ENCODE data around the gene CARD11. TPM values are rescaled to one million over a fixed set of nuclear protein-coding genes. Genes with fewer than 3 reads are reported as not detected.

The CARD11 gene
- polyA plus RNA-seq, 1 experiment = 1.2 TPM

DNA sequence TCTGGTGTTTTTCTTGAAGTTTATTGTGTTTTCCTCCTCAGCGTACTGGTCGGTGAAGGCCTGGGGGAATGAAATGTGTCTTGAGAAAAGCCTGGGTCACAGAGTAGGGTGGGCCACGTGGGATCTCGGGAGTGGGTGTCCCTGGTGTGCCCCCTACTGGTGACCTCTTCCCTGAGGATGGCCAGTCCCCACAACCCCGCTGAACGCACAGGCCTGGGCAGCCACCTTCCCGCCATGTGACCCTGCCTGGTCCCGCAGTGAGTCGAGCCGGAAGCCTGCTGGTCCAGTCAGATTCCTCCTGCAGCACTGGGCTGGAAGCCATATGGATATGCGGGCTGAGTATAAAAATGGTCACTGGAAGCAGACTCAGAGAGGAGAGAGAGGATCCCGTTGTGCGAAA is 146.6 kb downstream of the CARD11 start:
- H3K9me3 ChIP-seq (ENCODE audit: control insufficient read depth, insufficient read depth, low read length) = peaks cover 7% of the 10 kb centered on the region
- H3K27ac ChIP-seq (ENCODE audit: low read depth, low read length) = no peak overlapping the region
- no peak overlapping the region for H3K4me3 ChIP-seq (ENCODE audit: low read depth, low read length)
- CTCF ChIA-PET = no interaction called here
- POLR2A ChIA-PET = no interaction called here
- no peak for DNase-seq (ENCODE audit: low read depth, low spot score)
- H3K27me3 ChIP-seq (ENCODE audit: control insufficient read depth, insufficient read depth, low read length) = peaks cover 2% of the 10 kb centered on the region
- no peak for TF ChIP-seq CTCF (IDR thresholded peaks at IDR 0.05; ENCODE audit: low read depth, low read length)

GRCh38 chr7:2896131-2896530 is 147.5 kb downstream of the CARD11 start:
- ChIA-PET POLR2A (no interaction called here), CTCF (no interaction called here)
- Histone ChIP-seq H3K27me3 (ENCODE audit: control insufficient read depth, insufficient read depth, low read length) (peaks cover 2% of the 10 kb centered on the region), H3K9me3 (ENCODE audit: control insufficient read depth, insufficient read depth, low read length) (peaks cover 7% of the 10 kb centered on the region), H3K4me3 (ENCODE audit: low read depth, low read length) (no peak overlapping the region), H3K27ac (ENCODE audit: low read depth, low read length) (no peak overlapping the region)
- no peak for DNase-seq (ENCODE audit: low read depth, low spot score)
- no peak for TF ChIP-seq CTCF (IDR thresholded peaks at IDR 0.05; ENCODE audit: low read depth, low read length)

GRCh38 chr7:2894118-2894940 is 149.3 kb downstream of the CARD11 start:
- ChIA-PET CTCF (interaction anchor here (0.9 to 1.3 kb wide), 2 partner anchors 172 to 261 kb away, joined by 3 to 4 read pairs; no protein-coding TSS in a partner anchor), POLR2A (interaction anchor here (0.6 kb wide), 1 partner anchor 1292 kb away, joined by 4 read pairs; no protein-coding TSS in a partner anchor)
- Histone ChIP-seq H3K4me3 (ENCODE audit: low read depth, low read length) (no peak overlapping the region), H3K27me3 (ENCODE audit: control insufficient read depth, insufficient read depth, low read length) (peaks cover 7% of the 10 kb centered on the region), H3K27ac (ENCODE audit: low read depth, low read length) (no peak overlapping the region), H3K9me3 (ENCODE audit: control insufficient read depth, insufficient read depth, low read length) (peaks cover 7% of the 10 kb centered on the region)
- no peak for TF ChIP-seq CTCF (IDR thresholded peaks at IDR 0.05; ENCODE audit: low read depth, low read length)
- no peak for DNase-seq (ENCODE audit: low read depth, low spot score)

- POLR2A ChIA-PET = no interaction called here
Observed at GRCh38 chr7:2893411-2893861, 150.2 kb downstream of the CARD11 start.

More at GRCh38 chr7:2893411-2893861, 150.2 kb downstream of the CARD11 start:
- peaks cover 7% of the 10 kb centered on the region for H3K27me3 ChIP-seq (ENCODE audit: control insufficient read depth, insufficient read depth, low read length)
- CTCF ChIA-PET = no interaction called here
- H3K27ac ChIP-seq (ENCODE audit: low read depth, low read length) = no peak overlapping the region
- TF ChIP-seq CTCF (IDR thresholded peaks at IDR 0.05; ENCODE audit: low read depth, low read length) = no peak
- peaks cover 7% of the 10 kb centered on the region for H3K9me3 ChIP-seq (ENCODE audit: control insufficient read depth, insufficient read depth, low read length)
- H3K4me3 ChIP-seq (ENCODE audit: low read depth, low read length) = no peak overlapping the region
- DNase-seq (ENCODE audit: low read depth, low spot score) = no peak
